Muscle of arm (tissue), 12 donors: ENCODE data around the gene APOC3. TPM values are rescaled to one million over a fixed set of nuclear protein-coding genes. Genes with fewer than 3 reads are reported as not detected.
A peak's percentile ranks its signal among the peaks of the same experiment; 100 is the strongest.
"Not testable (repeated sequence)": the region's sequence is repeated elsewhere in the genome, so short reads cannot be mapped to it uniquely, and the experiment has no call there.

ENCODE experiments used
- DNase-seq: peaks from one replicate; pipeline ENCODE4 v3.0.0-alpha.2; 2013
- polyA plus RNA-seq, 12 donors: library from polyadenylated mRNA; unstranded; fragments of 120-200 nt; gene quantifications; one replicate each; pipeline ENCODE4 v1.2.1, GENCODE V29; 2013; ENCODE audit not compliant: insufficient read length in 12 of 12

The APOC3 gene
- polyA plus RNA-seq, 12 donors, result 0.36 to 8.7 (median 0.96) TPM; not detected in 6

- no peak for DNase-seq
Measured at GRCh38 chr11:116830184-116830912, 641 bp downstream of the APOC3 start.

- no peak for DNase-seq
Measured at GRCh38 chr11:116831790-116832349, 2.2 kb downstream of the APOC3 start.

DNA sequence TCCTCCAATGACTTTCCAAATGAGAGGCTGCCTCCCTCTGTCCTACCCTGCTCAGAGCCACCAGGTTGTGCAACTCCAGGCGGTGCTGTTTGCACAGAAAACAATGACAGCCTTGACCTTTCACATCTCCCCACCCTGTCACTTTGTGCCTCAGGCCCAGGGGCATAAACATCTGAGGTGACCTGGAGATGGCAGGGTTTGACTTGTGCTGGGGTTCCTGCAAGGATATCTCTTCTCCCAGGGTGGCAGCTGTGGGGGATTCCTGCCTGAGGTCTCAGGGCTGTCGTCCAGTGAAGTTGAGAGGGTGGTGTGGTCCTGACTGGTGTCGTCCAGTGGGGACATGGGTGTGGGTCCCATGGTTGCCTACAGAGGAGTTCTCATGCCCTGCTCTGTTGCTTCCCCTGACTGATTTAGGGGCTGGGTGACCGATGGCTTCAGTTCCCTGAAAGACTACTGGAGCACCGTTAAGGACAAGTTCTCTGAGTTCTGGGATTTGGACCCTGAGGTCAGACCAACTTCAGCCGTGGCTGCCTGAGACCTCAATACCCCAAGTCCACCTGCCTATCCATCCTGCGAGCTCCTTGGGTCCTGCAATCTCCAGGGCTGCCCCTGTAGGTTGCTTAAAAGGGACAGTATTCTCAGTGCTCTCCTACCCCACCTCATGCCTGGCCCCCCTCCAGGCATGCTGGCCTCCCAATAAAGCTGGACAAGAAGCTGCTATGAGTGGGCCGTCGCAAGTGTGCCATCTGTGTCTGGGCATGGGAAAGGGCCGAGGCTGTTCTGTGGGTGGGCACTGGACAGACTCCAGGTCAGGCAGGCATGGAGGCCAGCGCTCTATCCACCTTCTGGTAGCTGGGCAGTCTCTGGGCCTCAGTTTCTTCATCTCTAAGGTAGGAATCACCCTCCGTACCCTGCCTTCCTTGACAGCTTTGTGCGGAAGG lies 2.9 kb downstream of the APOC3 start:
- DNase-seq, result no peak

- no peak for DNase-seq
Measured at GRCh38 chr11:116833491-116833815, 3.7 kb downstream of the APOC3 start.

GRCh38 chr11:116833816-116834534 lies 4.3 kb downstream of the APOC3 start:
- DNase-seq, result no peak

GRCh38 chr11:116834535-116835041 lies 4.9 kb downstream of the APOC3 start:
- not testable (repeated sequence) for DNase-seq

- DNase-seq, result no peak
Measured at GRCh38 chr11:116835042-116835772, 5.5 kb downstream of the APOC3 start.

- peak; percentile 87 for DNase-seq
Measured at GRCh38 chr11:116835791-116836631, 6.3 kb downstream of the APOC3 start.

GRCh38 chr11:116836632-116836991 lies 6.9 kb downstream of the APOC3 start:
- DNase-seq, result no peak

GRCh38 chr11:116837231-116838091 lies 7.8 kb downstream of the APOC3 start, which contains the start of gene APOA1:
Gene APOA1, minus strand, starts transcription at chr11:116837622. Its CDS starts 235 bp downstream, at chr11:116837387.
- DNase-seq, result no peak

DNA sequence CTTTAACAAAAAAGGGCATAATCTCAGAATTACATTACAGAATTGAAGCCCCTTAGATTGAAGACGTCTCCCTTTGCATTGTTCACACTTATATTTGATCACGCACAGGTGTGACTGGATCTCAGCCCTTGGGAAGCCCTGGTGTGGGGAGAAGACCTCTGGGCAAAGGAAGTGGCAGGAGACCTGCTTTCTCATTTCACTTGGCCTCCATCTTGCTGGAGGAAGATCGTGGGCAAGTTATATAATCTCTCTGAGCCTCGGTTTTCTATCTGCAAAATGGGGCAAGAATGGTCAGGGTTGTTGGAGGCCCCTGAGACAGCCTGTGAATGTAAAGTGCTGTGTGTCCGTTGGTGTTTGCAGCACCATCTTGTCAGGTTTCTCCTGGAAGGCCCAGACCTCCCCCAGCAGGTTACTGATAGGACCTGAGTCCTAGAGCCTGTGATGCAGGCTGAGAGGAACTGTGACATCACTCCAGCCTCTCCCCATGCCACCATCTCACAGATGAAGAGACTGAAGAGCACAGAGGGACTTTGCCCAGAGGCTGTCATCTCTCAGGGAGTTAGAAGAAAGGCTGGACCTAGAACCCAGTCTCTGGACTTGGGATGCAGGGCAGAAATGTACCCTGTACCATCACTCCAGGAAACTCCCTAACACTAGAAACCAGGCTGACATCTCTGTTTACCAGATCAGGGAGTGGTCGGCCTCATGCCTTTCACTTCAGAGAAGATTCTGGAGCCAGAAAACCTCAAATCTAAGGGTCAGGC lies 8.8 kb downstream of the APOC3 start:
- no peak for DNase-seq

DNA sequence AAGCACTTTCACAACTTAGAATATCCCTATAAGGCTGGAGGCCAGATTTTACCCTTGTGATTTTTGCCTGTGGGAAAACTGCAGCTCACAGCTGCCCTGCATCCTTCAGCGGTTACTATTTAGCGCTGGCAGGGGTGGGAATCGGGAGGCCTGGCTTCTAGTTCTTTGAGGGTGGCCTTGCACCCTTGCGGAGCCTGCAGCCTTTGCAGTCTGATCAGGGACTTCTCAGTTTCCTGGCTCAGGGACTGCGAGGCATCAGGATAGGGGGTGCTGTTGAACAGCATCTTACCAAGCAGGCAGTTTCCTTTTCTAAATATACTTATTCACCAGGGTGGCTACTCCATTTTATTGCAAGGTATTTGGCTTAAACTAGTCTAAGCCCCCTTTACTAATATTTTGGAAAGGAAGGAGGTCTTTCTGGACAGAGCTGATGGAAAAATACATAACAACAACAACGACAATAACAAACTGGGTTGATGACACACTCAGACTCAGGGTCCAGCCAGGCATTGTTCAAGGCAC lies 10.6 kb downstream of the APOC3 start:
- DNase-seq, result no peak

DNA sequence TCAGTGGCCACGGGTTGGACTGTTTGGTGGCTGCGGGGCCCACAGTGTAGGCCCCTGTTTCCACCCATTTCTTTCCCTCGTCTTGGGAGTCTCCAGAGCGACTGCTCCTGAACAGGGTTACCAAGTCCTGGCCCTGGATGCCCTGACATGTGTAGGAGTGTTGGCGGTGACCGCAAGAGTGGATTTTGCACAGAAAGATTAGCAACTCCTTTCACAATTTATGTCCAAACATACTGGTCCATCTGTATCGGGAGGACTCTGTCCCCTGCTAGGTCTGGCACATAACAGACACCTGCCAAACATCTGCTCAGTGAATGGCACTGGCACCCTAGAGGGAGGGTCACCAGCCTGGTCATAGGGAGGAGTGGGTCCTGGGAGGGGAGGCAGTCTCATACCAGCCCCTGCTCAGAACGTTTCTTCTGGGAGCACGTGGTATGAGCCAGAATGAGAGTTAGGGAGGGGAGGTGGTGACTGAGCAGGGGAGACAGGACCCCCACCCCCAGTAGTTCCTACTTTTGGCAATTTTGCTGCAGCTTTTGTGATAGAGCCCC lies 11.1 kb downstream of the APOC3 start:
- DNase-seq, result no peak

GRCh38 chr11:116842117-116842516 lies 12.4 kb downstream of the APOC3 start:
- no peak for DNase-seq

DNA sequence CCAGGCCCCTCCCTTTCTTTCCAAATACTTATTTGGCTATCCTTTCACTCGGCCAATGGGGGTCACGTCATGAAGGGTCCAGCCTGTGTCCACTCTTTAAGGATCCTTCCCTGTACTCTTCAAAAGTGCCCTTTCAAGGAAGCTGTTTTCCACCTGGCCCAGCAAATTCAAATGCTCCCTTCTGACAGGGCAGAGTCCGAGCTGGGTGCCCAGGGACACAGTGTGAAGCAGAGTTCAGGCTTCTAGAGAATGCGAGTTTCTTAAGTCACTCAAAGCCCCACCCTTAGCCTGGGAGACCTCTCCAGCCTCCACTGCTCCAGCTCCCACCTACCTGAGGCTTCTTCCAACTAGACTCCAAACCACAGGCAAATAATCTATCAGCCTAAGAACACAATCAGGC lies 13.2 kb downstream of the APOC3 start:
- DNase-seq, result no peak

- DNase-seq, result no peak
Measured at GRCh38 chr11:116843661-116844060, 14.0 kb downstream of the APOC3 start.

- no peak for DNase-seq
Measured at GRCh38 chr11:116844722-116845121, 15.0 kb downstream of the APOC3 start.

DNA sequence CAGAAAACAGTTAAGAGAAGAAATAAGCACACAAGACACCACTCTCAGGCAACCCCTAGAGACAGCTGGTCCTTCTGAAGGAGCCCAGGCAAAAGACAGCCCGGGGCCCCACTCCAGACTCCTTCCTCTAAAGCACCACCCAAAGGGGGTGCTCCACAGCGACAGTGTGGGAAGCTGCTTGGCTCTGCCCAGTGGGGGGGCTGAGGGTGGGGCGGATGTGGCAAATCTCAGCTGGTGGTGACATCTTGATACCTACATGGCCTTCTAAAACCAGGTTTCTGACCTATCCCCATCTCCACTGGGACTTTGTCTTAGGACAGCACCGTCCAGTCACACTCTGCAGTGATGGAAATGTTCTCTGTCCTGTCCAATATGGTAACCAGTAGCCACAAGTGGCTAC lies 17.9 kb downstream of the APOC3 start:
- no peak for DNase-seq
